ENCODE data around the gene HYI.
"Not testable (repeated sequence)": the region's sequence is repeated elsewhere in the genome, so short reads cannot be mapped to it uniquely, and the experiment has no call there.

HYI gene

DNA sequence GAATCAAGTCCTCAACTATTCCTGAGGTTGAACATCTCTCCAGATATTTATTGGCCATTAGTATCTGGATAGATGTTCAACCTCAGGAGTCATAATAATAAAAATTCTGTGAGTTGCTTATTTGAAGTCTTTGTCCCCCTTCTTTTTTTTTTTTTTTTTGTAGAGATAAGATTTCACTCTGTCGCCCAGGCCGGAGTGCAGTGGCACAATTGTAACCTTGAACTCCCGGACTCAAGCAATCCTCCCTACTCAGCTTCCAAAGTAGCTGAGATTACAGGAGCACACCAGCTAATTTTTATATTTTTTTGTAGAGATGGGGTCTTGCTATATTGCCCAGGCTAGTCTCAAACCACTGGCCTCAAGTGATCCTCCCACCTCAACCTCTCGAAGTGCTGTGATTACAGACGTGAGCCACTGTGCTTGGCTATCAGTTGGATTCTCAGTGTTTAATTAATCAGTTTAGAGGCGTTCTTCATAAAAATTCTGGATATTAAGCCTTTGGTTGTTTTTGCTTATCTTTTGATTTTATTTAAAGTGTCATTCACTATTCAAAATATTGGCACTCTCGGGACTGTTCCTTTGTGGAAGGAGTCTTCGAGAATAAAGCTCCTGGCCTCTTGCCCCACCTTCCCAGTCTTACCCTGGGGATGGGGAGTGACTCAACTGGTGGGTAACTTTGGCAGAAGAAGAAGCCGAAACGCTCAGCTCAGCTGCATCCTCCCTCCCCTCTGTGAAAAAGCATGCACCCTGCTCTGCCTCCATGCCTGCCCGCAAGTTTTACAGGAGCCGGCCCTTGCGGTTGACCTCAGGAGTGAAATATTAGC lies 11.2 kb upstream of the HYI start:
- no peak for DNase-seq (ENCODE audit: low read depth in 3 of 3)

DNA sequence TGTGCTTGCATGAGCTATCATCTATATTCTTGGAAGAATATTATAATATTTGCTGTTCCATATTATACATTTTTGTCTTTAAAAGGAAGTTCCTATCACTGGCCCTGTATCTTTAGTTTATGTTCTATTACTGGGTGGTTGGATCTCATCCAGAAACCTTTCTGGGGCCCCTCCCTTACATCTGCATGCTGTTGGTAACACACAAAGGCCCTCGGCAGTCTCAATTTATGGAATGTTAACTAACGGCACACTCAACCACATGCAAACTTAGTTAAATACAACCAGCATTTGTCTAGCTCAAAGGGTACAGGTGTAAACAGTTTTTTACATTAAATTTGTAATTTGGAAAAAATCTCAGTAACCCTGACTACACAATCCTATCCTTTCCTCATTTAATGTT lies 9.7 kb upstream of the HYI start:
- DNase-seq (ENCODE audit: low read depth in 3 of 3) = no peak

GRCh38 chr1:43460988-43461693 lies 7.4 kb upstream of the HYI start:
- DNase-seq (ENCODE audit: low read depth in 3 of 3) = no peak

DNA sequence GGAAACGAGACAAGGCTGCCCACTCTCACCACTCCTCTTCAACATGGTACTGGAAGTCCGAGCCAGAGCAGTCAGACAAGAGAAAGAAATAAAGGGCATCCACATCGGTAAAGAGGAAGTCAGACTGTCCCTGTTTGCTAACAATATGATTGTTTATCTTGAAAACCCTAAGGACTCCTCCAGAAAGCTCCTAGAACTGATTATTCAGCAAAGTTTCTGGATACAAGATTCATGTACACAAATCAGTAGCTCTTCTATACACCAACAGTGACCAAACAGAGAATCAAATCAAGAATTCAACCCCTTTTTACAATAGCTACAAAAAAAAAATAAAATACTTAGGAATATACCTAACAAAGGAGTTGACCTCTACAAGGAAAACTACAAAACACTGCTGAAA lies 4.6 kb upstream of the HYI start:
- not testable (repeated sequence) for DNase-seq (ENCODE audit: low read depth in 3 of 3)

DNA sequence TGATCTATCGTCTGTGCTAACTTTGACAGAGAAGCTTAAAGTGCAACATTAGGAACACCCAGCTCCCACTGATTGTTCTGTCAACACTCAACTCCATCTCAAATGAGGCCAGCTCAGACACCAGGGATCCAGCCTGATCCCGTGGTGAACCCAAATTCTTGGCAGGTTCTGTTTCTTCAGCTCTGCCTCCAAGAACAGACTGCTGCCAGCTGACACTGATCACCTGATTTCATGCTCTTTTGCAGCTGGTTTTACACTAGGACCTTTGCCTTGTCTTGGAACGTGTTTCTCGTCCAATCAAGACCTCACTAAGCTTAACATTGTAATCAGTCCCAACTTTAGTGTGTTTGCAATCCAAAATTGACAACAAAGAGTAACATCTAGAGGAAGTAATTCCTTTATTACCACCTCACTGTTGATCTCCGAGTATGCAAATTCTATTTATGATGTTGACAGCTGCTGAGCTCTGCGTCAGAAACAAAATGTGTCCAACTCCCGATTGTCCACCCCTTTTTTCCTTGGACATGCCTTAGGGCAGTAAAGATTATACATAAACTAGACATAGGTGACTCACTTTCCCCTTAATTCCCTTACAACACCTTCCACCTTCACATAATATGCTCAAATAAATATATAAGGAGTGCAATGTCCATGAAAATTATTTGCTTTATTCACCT lies 1.6 kb upstream of the HYI start:
- no peak for DNase-seq (ENCODE audit: low read depth in 3 of 3)

- peak; percentile 27 to 56 (median 39) for DNase-seq (ENCODE audit: low read depth in 3 of 3)
Observed at GRCh38 chr1:43454270-43455011, 710 bp upstream of the HYI start.

DNA sequence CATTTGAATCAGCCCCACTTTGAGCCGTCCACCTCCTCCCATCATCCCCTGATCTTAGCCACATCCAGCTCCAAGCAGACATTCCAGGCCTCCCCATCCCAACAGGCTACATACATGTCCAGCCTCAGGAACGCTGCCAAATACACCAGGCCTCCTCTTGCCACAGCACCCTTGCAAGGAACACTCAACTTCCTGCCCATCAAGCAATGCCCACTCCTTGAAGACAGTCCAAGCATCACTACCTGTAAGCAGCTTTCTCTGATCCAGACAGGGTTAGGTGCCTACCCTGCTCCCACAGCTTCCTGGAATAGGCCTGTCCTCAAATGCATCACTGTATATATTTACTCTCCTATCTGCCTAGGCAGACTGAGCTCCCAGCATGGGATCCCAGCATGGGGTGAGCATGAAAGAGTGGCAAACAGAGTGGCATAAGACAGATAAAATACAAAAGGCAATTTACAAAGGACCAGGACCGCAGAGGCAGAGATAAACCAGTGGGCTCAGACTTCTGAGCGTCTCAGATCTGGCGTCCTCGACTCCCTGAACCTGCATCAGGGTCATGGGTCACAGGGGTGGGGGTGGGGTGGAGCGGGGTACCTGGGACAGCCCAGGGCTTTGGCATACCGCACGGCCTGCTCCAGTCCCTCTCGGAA lies 816 bp downstream of the HYI start:
- no peak for DNase-seq (ENCODE audit: low read depth in 3 of 3)

- DNase-seq (ENCODE audit: low read depth in 3 of 3) = no peak
Observed at GRCh38 chr1:43451701-43452532, 1.8 kb downstream of the HYI start.

DNA sequence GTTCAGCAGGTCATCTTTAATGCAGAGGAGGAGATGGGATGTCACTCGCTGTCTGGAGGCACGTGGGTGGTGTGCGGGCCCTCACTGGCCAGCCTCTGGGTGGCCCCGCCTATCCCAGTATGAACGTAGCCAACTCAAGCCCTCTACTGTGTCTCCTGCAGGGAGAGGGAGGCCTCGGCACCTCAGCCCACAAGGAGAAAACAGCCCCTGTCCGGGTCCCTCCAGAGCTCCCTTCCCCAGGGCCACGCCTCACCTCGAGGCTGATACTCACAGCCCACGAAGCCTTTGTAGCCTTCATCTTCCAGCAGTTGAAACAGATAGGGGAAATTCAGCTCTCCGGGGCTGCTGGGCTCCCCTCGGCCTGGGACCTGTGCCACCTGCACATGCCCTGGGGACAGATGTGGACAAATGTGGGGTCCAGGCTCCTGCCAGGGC lies 2.6 kb downstream of the HYI start:
- DNase-seq (ENCODE audit: low read depth in 3 of 3) = no peak

DNA sequence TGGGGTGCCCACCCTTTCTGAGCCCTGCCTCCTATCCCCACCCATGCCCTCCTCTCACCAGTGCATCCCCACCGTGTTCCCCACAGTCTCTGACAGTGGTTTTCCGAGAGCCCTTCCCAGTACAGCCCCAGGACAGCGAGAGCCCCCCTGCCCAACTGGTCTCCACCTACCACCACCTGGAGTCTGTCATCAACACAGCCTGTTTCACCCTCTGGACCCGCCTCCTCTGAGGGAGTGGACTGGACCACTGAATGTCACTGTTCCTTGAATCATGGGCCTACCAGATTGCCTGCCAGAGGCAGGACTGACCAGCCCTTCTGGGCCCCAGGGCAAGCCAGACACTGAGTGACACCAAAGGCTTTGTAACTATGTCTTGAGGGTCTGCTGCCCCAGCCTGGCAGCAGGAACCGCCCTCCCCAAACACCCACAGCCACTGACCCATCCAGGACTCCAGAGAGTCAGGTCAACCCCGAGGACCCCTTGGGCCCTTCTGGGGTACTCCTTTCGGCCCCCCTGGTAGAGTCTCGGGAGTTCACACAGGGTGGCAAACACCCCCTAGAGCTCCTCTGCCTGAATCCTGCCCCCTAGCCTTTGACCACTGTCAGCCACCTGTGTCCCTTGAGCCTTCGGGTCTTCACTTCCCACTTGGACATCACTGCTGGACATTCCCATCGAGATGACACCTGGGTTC lies 3.3 kb downstream of the HYI start:
- DNase-seq (ENCODE audit: low read depth in 3 of 3) = no peak

DNA sequence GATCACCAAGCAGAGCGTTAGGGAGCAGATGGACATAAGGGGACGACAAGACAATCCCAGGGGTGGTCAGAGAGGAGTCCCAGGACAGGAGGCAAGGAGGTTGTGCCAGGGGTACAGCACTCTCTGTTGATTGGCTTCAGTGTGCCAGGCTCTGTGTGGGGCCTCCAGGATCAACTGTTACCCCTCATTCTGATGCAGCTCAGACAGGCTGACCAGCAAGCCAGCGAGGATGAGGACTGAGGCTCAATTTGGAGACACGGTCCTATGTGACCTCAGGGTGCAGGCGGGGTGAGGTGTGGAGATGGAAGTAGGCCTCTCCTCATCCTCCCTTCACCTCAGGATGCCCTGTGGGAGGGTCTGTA lies 4.0 kb downstream of the HYI start:
- DNase-seq (ENCODE audit: low read depth in 3 of 3) = no peak

- DNase-seq (ENCODE audit: low read depth in 3 of 3) = no peak
Observed at GRCh38 chr1:43448955-43449707, 4.6 kb downstream of the HYI start.

- DNase-seq (ENCODE audit: low read depth in 3 of 3) = no peak
Observed at GRCh38 chr1:43447891-43448708, 5.6 kb downstream of the HYI start.

- no peak for DNase-seq (ENCODE audit: low read depth in 3 of 3)
Observed at GRCh38 chr1:43446881-43447835, 6.6 kb downstream of the HYI start.

DNA sequence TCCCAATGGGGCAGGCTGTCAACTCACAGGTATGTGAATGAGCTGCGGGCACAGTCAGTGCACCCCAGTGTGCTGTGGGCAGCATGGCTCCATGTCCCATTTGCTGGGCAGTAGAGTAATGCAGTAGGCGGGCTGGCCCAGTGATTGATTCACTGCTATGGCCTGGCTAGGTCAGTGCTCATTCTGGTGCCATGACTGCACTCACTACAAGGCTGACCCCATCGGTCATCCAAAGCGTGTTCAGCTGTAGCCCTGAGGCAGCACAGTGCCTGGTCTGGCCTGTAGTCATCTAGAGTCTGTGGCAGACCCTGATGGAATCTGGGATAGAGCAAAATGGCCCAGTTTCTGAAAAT lies 7.4 kb downstream of the HYI start:
- no peak for DNase-seq (ENCODE audit: low read depth in 3 of 3)

DNA sequence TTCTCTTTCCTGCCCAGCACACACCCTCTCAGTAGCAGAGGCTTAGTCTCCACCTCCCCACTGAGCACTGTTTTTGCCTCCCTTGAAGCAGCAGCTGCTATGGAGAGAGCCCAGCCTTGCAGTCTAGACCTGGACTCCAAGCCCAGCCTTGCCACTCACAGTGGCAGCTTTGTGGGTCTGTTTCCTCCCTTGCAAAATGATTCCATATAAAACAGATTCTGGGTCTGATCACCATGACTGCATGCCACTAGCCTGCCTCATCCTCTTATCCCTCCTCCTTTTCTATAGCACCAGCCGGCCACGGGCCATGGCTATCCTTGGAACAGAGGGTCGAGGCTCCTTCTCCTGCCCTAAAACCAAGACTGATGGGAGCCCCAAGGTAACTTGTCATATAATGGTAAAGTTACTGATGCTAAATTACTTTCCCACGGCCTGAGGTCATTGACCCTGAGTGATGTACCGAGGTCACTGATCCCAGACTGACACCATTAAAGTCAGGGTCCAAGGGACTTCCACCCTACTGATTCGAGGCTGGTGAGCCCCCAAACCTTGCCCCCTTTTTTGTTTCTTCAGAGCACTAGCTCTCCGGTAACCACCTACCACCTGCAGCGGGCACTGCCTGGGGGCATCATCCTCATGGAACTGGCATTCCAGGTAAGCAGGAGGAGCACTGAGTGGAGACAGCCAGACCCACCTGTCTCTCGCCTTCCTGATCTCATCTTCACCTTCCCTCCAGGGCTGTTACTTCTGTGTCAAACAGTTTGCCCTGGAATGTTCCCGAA lies 7.9 kb downstream of the HYI start:
- DNase-seq (ENCODE audit: low read depth in 3 of 3) = no peak

GRCh38 chr1:43444836-43445235 lies 8.9 kb downstream of the HYI start:
- no peak for DNase-seq (ENCODE audit: low read depth in 3 of 3)
